GM08714 (cell line): ENCODE measurements around the gene ZNF714.

Source experiments
- H3K4me3 ChIP-seq: fragments of 200-500 bp; sonication (Bioruptor generic); 2 replicates; pipeline ENCODE4 v1.5.1; 2014; ENCODE audit warnings: mild to moderate bottlenecking, low read length, inconsistent platforms
- ZNF274 ChIP-seq: IDR thresholded peaks from 2 replicates; pipeline ENCODE4 v1.6.1; 2012; ENCODE audit warnings: mild to moderate bottlenecking, low read depth, low read length

Gene ZNF714

DNA sequence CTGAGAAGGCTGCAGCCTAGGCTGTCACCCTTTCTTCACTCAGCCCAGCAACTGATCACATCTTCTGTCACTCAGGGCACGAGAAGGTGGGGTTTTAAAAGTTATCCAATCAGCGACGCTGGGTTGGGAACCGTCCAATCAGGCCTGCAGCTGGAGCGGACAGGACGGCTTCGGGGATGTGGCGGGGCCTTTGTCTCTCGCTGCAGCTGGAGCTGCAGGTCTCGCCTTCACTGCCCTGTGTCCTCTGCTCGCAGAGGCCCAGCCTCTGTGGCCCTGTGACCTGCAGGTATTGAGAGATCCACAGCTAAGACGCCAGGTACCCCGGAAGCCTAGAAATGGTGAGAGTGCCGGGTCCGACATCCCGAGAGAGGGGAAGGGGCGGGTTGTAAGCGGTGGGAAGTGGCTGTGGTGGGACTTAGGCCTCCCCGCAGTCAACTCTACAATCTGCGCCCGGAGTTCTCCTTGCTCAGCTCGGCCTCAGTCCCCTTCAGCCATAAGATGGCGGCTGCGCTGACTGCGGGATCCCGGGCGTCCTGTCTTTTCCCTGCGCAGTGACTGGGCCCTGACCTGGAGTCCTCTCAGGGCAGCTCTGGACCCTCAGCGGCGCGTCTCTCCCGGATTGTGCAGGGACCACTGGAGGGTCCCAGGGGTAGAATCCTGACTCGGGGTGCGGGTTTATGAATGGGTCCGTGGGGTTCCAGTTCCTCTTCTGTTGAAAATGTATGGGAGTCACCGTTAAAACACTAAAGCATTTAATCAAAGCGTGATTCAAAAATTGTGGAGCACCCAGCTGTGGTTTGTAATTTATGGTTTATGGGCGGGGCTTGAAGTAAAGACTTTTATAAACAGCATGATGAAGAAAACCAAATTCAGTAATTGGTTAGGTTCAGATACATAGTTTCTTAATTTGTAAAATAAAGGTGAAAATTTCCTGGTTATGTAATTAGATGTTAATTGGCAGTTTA is at the start of gene ZNF714:
Gene ZNF714, plus strand, starts transcription at position 193 of the 965 bp plus-strand sequence. CDS start 16,066 bp downstream, outside the sequence.
- H3K4me3 ChIP-seq = peak within 1 kb of the TSS; percentile 84
- no peak for TF ChIP-seq ZNF274

DNA sequence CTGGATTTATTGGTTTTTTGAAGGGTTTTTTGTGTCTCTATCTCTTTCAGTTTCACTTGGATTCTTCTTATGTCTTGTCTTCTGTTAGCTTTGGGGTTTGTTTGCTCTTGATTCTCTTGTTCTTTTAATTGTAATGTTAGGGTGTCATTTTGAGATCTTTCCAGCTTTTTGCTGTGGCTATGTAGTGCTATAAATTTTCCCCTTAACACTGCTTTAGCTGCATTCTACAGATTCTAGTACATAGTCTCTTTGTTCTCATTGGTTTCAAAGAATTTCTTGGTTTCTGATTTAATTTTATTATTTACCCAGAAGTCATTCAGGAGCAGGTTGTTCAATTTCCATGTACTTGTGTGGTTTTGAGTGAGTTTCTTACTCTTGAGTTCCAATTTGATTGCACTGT is 37.0 kb upstream of the ZNF714 start:
- no peak overlapping the region for H3K4me3 ChIP-seq
- no peak for TF ChIP-seq ZNF274

DNA sequence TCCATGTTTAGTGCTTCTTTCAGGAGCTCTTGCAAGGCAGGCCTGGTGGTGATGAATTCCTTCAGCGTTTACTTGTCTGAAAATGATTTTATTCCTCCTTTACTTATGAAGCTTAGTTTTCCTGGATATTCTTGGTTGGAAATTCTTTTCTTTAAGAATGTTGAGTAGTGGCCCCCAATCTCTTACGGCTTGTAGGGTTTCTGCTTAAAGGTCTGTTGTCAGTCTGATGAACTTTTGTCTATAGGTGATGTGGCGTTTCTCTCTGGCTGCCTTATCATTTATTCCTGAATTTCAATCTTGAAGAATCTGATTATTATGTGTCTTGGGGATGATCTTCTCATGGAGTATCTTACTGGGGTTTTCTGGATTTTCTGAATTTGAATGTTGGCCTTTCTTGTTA is 35.5 kb upstream of the ZNF714 start:
- TF ChIP-seq ZNF274 = no peak

DNA sequence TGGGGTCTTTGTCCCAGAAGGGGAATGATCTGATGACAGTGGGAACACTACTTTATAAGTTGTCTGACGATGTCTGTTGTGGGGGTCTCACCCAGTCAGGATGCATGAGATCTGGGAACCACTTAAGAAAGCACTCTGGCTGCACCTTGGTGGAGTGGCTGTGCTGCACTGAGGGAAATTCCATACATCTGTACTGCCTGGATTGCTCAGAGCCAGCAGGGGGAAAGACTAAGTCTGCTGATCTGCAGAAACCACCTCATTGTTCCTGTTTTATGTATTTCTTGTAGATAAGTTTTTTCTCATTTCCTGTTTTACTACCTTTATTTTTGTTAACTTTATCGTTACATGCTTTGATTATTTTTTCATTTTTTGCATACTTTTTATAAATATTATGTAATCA is 34.3 kb upstream of the ZNF714 start:
- H3K4me3 ChIP-seq = no peak overlapping the region
- TF ChIP-seq ZNF274 = no peak

More for the DNA sequence above, 35.5 kb upstream of the ZNF714 start:
- no peak overlapping the region for H3K4me3 ChIP-seq

DNA sequence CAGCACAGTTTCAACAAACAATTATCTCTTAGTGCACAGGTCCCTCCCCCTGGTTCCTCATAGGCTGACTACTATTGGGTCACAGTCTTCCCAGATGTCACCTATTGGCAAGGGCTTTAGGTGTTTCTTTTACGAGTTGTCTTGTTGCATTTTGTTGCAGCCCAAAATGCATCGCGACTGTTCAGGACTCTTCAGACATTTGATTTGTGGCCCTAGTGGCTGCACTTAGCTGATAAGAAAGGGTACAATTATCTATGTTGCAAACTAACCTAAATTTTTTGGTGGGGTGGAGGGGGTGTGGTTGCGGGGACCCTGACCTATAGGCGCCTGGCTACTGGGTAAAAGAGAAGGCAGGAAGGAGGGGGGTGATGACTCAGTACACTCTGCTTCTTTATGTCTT is 29.1 kb upstream of the ZNF714 start:
- TF ChIP-seq ZNF274 = no peak
- no peak overlapping the region for H3K4me3 ChIP-seq

DNA sequence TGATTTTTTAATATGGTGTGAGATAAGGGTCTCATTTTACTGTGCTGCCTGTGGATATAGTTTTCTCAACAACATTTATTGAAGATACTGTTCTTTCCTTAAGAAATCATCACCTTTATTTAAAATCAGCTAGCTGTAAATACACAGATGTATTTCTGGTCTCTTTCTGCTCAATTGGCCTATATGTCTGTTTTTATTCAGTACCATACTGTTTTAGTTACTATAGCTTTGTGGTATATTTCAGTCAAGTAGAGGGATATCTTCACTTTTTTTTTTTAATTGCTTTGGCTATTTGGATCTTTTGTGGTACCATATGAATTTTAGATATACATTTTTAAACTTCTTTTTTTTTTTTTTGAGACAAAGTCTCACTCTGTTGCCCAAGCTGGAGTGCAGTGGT is 16.7 kb upstream of the ZNF714 start:
- H3K4me3 ChIP-seq = no peak overlapping the region
- TF ChIP-seq ZNF274 = no peak

DNA sequence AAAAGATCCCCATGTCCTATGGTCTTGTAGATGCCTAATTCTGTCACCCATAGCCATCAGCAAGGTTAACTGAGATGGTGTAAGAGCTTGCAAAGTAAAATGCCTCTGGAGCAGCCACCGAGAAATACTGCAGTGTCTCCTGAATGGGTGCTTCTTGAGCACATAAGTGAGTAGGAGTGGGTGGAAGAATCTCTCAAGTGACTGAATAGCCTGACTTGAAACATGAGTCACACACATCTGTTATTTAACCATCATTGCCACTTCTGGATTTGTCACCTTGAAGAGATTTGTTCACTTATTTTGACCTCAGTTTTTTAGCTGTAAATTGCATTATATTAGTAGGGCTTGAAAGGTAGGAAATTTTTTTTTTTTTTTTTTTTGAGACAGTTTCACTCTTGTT is 2.3 kb downstream of the ZNF714 start:
- H3K4me3 ChIP-seq = no peak overlapping the region
- TF ChIP-seq ZNF274 = no peak

DNA sequence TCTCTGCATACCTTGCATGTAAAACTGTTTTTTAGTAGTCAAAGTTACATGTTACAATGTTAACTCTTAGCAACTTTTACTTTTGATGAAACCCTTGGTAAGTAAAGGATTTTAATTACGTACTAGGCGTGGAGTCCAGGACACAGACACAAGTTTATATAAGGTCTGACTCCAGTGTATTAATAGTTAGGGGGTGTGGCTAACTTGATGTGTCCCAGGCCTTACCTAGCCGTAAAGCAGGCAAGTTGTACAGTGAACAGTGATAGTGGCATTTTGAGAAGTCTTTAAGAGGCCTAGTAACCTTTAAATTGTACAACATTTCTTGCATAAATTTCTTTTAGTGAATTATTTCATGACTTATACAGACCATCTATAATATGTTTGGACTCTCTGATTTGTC is 5.9 kb downstream of the ZNF714 start:
- no peak overlapping the region for H3K4me3 ChIP-seq
- no peak for TF ChIP-seq ZNF274

DNA sequence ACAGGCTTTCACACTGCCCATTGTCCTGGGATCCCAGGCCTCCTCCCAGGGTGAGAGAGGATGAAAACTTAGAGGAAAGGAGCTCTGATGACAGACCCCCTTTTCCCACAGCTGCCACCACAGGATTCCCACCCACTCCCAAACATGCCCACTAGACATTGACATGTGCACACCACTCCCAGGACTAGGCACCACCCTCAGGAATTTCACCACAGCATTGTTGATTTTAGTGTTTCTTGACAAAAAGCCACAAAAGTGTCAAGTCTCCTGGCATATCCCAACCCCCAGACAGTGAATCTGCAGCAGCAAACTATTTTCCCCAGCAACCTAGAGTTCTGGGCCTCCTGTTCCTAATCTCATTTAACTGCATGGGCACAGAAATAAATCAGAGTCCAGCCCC is 10.1 kb downstream of the ZNF714 start:
- no peak for TF ChIP-seq ZNF274

DNA sequence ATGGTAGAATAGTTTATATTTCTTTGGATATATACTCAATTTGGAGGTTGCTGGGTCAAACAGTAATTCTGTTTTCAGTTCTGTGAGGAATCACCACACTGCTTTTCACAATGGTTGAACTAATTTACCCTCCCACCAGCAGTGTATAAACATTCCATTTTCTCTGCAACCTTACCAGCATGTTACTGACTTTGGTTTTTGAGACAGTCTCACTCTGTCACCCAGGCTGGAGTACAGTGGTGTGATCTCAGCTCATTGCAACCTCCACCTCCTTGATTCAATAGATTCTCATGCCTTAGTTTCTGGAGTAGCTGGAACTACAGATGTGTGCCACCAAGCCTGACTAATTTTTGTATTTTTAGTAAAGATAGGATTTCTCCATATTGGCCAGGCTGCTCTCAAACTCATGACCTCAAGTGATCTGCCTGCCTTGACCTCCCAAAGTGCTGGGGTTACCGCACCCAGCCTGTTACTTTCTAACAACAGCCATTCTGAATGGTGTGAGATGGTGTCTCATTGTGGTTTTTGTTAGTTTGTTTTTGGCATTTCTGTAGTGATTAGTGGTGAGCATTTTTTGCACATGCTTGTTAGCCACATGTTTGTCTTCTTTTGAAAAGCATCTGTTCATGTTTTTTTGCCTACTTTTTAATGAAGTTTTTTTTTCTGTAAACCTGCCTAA is 12.5 kb downstream of the ZNF714 start:
- no peak overlapping the region for H3K4me3 ChIP-seq
- no peak for TF ChIP-seq ZNF274

More for the DNA sequence above, 10.1 kb downstream of the ZNF714 start:
- no peak overlapping the region for H3K4me3 ChIP-seq

DNA sequence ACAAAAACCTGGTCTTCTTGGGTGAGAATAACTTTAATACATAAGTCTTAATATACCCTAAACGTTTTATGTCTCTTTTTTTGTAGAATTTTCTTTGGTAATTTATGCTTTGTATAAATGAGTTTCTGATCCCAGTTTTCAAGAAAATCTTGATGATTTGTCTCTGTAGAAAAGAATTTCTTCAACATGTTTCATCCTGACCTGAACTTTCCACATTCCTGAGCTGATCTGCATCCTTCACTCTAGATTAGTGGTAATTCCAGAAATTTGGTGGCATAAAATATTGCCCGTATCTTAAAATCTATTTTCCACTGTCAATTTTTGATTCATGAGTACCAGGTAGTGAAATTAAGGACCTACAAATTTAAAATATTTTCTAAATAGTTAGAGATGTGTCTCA is 16.3 kb downstream of the ZNF714 start:
- H3K4me3 ChIP-seq = no peak overlapping the region
- TF ChIP-seq ZNF274 = no peak

DNA sequence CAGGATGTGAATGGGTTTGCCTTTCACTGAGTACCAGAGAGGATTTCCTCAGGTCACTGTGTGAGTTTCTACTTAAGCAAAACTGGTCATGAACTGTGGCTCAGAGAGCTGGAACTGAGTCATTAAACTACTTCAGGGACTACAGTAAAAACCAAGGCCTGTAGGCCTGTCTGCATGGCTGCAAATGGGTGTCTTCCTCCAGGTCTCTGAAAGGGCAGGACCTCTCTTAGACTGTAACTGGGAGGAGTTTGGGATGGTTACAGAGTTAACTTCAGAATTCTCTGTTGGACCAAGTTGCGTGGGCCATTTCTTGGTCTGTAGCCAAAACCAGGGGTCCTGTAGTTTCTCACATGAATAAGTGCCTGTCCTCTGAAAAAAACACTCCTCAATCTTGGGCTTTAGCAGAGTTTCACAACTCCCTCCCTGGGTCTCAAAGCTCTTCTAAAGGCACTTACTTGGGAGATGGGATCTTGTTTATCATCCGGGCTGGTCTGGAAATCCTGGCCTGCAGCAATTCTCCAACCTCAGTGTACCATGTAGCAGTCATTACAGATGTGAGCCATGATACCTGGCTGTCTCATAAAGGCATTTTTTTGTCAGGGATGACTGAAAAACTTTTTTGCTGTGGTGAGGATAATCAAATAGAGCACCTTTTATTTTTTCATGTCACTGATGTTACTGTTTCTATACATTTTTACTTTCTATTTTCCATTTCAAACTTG is 19.7 kb downstream of the ZNF714 start:
- no peak for TF ChIP-seq ZNF274
- H3K4me3 ChIP-seq = no peak overlapping the region

DNA sequence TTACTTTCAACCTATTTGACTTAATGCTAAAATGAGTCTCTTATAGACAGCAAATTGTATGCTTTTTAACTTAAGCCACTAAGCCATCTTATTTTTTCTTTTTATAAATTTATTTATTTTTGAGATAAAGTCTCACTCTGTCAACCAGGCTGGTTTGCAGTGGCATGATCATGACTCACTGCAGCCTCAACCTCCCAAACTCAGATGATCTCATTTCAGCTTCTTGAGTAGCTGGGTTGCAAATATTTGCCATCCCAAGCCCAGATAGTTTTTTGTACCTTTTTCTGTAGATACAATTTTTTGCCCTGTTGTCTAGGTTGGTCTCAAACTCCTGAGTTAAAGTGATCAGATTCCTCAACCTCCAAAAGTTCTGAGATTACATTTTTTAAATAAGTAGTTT is 27.1 kb downstream of the ZNF714 start:
- H3K4me3 ChIP-seq = no peak overlapping the region
- no peak for TF ChIP-seq ZNF274

DNA sequence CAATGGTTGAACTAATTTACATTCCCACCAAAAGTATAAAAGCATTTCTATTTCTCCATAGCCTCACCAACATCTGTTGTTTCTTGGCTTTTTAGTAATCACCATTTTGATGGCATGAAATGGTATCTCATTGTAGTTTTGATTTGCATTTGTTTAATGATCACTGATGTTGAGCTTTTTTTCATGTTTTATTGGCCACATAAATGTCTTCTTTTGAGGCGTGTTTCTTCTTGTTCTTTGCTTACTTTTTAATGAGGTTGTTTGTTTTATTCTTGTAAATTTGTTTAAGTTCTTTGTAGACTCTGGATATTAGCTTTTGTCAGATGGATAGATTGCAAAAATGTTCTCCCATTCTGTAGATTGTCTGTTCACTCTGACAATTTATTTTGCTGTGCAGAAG is 28.2 kb downstream of the ZNF714 start:
- no peak overlapping the region for H3K4me3 ChIP-seq
- no peak for TF ChIP-seq ZNF274
